HG03342 (cell line): ENCODE data around the gene LMO7.
A peak's percentile ranks its signal among the peaks of the same experiment; 100 is the strongest.
"Not testable (repeated sequence)": the region's sequence is repeated elsewhere in the genome, so short reads cannot be mapped to it uniquely, and the experiment has no call there.

Experiments used
- ATAC-seq: cut with Tn5 transposase; IDR thresholded peaks from one replicate; pipeline ENCODE4 v1.9.1; 2021; ENCODE audit warnings: mild to moderate bottlenecking, moderate library complexity; ENCODE audit not compliant: unreplicated experiment

Gene LMO7

GRCh38 chr13:75695908-75696307 is 59.8 kb downstream of the LMO7 start:
- ATAC-seq: peak; percentile 75

GRCh38 chr13:75699062-75699461 is 62.9 kb downstream of the LMO7 start:
- no peak for ATAC-seq

GRCh38 chr13:75699717-75700116 is 63.6 kb downstream of the LMO7 start:
- ATAC-seq: not testable (repeated sequence)

- no peak for ATAC-seq
These were observed 64.4 kb downstream of the LMO7 start for GRCh38 chr13:75700552-75700951.

- no peak for ATAC-seq
These were observed 66.3 kb downstream of the LMO7 start for GRCh38 chr13:75702476-75702875.

GRCh38 chr13:75703769-75704168 is 67.6 kb downstream of the LMO7 start:
- ATAC-seq: no peak

GRCh38 chr13:75704194-75704926 is 68.2 kb downstream of the LMO7 start:
- ATAC-seq: no peak

- no peak for ATAC-seq
These were observed 68.8 kb downstream of the LMO7 start for GRCh38 chr13:75704927-75705288.

- no peak for ATAC-seq
These were observed 69.3 kb downstream of the LMO7 start for GRCh38 chr13:75705395-75705794.

GRCh38 chr13:75705908-75706307 is 69.8 kb downstream of the LMO7 start:
- ATAC-seq: no peak

GRCh38 chr13:75713852-75714251 is 77.7 kb downstream of the LMO7 start:
- no peak for ATAC-seq

GRCh38 chr13:75715601-75716523 is 79.7 kb downstream of the LMO7 start:
- ATAC-seq: peak; percentile 89

- no peak for ATAC-seq
These were observed 81.4 kb downstream of the LMO7 start for GRCh38 chr13:75717525-75717924.

GRCh38 chr13:75721307-75721706 is 85.2 kb downstream of the LMO7 start:
- ATAC-seq: no peak

GRCh38 chr13:75723901-75724300 is 87.8 kb downstream of the LMO7 start:
- ATAC-seq: no peak

- no peak for ATAC-seq
These were observed 88.8 kb downstream of the LMO7 start for GRCh38 chr13:75724752-75725517.

GRCh38 chr13:75725736-75726135 is 89.6 kb downstream of the LMO7 start:
- ATAC-seq: no peak

- ATAC-seq: no peak
These were observed 90.2 kb downstream of the LMO7 start for GRCh38 chr13:75726306-75726705.

GRCh38 chr13:75733113-75733512 is 97.0 kb downstream of the LMO7 start:
- not testable (repeated sequence) for ATAC-seq

- ATAC-seq: no peak
These were observed 100.0 kb downstream of the LMO7 start for GRCh38 chr13:75736173-75736572.

GRCh38 chr13:75738841-75739240 is 102.7 kb downstream of the LMO7 start:
- ATAC-seq: no peak
